Right forelimb (tissue), 1 donor: ENCODE measurements around the gene ARHGEF28.

Experiments
- DNase-seq: peaks from one replicate; pipeline ENCODE4 v3.0.0-alpha.2; 2018

ARHGEF28 gene

GRCh38 chr5:73702534-73702933, 76.5 kb downstream of the ARHGEF28 start:
- no peak for DNase-seq

DNA sequence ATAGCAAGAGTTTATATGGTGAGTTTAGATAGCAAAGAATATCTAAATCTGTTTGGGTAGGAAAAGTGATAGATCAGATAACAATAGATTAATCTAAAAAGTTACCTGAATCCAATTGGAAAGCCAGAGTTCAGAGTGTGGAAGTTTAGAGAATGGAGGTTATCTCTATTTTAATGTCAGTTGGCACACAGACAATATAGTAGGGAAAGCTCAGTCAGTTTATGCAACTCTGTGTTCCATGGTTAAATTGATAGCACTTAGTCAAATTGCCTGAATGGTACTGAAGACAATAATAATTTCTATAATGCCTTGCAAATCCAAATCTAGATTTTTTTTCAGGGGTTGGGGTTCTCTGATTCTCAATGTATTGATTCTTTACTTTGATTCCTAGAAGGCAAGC, 77.0 kb downstream of the ARHGEF28 start:
- no peak for DNase-seq

DNA sequence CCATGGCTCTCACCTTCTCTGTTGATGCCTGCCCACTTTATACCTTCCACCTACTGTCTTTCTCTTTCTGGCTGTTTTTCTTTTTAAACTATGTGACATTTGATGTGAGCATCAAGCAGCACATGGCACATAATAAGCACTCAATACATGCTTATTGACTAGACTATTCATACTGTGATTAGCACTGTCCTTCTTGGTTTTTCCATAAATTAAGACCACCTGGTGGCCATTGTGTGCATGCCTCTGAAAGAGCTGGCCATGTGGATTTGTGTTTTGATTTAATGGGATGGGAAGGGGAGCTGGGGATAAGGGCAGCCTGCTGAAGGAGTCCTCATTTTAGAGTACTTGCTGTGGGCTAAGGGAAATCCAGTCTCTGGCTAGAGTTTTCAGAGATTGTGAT, 79.4 kb downstream of the ARHGEF28 start:
- no peak for DNase-seq

GRCh38 chr5:73706963-73707362, 81.0 kb downstream of the ARHGEF28 start:
- no peak for DNase-seq

- DNase-seq = no peak
Measured at GRCh38 chr5:73709536-73710129, 83.6 kb downstream of the ARHGEF28 start.

GRCh38 chr5:73716284-73716808, 90.3 kb downstream of the ARHGEF28 start:
- no peak for DNase-seq

GRCh38 chr5:73718762-73719161, 92.8 kb downstream of the ARHGEF28 start:
- no peak for DNase-seq

DNA sequence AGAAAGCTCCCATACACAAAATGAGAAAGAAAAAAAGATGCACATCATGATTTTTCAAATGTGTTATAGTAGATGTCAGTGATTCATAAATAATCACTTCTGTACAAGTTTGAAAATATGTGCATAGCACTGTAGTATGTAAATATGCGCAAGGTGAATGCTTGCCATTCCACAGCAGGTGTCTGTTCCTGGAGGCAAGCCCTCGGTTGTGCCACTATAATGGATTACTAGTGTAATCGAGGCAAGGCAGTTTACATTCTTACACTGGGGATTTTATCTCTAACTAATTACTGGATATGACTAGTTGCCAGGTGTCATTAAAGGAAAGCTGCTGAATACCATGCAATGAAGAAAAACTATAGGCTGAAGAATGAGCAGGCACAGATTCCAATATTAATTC, 93.6 kb downstream of the ARHGEF28 start:
- DNase-seq = no peak

DNA sequence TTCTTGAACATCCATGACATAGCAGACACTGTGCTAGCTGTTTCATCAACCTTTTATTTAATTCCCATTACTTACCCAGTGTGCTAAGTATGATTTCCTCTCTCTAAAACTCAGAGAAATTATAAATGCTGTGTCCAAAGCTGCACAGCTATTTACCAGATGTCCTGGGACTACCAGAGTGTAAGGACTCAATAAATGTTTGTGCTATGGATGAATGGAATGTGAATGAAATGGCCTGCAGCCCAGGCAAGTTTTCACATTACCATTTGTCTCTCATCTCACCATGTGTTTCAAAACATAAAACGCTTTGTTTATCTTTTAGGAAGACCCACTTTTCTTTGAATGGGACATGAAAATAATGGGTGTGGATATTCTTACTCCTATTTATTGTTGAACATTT, 96.2 kb downstream of the ARHGEF28 start:
- no peak for DNase-seq

- no peak for DNase-seq
Measured at GRCh38 chr5:73726071-73726470, 100.1 kb downstream of the ARHGEF28 start.

- no peak for DNase-seq
Measured at GRCh38 chr5:73726606-73727231, 100.7 kb downstream of the ARHGEF28 start.

- no peak for DNase-seq
Measured at GRCh38 chr5:73727470-73727869, 101.5 kb downstream of the ARHGEF28 start.

DNA sequence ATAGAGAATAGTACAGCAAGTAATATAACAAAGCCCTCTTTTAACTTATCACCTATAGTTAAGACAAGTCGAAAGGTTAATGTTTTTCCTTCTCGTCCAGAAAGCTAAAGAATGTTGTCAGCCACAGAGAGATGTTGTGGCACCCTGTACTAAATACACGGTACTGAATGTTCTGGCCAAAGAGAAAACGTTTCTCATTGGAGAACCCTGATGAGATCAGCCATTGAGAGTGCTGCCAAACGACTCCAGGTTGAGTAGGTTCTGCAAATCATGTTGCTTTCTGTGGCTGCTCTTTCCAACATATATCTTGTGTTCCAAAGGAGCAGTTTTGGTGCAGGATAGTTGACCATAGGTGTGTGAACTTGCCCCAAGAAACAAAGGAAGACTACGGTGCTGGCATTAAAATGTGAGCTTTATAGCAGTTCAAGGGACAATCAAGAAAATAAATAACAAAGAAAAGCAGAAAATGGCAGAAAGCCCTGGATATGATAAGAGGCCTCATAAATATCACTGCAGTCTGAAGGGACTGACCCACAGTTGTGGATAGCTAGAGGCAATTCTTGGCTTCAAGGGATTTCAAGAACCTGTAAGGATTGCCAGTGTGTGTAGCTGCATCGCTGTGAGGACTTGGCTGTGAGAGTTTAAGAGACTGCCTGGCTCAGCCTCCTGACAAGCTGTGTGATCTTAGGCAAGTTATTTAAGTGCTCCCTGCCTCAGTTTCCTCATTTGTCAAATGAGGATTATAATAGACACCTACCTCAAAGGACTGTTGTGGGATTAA, 102.7 kb downstream of the ARHGEF28 start:
- DNase-seq = no peak

GRCh38 chr5:73729329-73729728, 103.3 kb downstream of the ARHGEF28 start:
- DNase-seq = no peak

DNA sequence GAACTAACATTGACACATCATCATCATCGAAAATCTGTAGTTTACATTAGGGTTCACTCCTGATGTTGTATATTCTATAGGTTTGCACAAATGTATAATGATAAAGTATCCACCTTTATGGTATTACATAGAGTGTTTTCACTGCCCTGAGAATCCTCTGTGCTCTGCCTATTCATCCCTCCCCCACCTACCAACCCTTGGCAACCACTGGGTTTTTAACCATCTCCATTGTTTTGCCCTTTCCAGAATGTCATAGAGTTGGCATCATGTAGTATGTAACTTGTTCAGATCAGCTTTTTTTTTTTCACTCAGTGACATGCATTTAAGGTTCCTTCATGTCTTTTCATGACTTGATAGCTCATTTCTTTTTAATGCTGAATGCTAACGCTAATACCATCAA, 106.0 kb downstream of the ARHGEF28 start:
- no peak for DNase-seq

GRCh38 chr5:73733219-73733618, 107.2 kb downstream of the ARHGEF28 start:
- DNase-seq = no peak

GRCh38 chr5:73735032-73735734, 109.2 kb downstream of the ARHGEF28 start:
- no peak for DNase-seq

DNA sequence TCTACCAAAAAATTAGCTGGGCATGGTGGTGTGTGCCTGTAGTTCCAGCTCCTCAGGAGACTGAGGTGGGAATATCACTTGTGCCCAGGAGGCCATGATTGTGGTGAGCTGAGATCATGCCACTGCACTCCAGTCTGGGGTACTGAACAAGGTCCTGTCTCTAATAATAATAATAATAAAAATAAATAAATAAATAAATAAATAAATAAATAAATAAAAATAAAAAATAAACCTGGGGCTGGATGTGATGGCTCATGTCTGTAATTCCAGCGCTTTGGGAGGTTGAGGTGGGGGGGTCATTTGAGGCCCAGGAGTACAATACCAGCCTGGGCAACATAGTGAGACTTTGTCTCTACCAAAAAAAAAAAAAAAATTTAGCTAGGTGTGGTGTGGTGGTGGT, 113.7 kb downstream of the ARHGEF28 start:
- no peak for DNase-seq

GRCh38 chr5:73740274-73740790, 114.3 kb downstream of the ARHGEF28 start:
- DNase-seq = no peak

DNA sequence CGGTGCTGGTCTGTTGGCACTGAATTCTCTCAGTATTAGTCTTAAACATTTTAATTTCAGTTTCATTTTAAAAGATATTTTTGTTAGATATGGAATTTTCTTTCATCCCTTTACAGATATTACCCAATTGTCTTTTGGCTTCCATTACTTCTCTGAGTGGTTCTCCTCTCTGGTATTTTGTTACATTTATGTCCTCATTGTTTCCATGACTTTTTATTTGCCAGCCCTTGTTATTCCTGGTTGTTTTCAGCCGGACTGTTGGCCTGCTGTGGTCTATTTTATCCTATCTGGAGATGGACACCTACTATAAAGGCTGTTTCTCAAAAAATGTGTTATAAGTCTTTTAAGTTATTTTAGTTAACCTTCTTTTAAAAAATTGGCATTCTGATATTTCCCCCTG, 117.2 kb downstream of the ARHGEF28 start:
- no peak for DNase-seq

GRCh38 chr5:73745836-73746235, 119.8 kb downstream of the ARHGEF28 start:
- DNase-seq = no peak

DNA sequence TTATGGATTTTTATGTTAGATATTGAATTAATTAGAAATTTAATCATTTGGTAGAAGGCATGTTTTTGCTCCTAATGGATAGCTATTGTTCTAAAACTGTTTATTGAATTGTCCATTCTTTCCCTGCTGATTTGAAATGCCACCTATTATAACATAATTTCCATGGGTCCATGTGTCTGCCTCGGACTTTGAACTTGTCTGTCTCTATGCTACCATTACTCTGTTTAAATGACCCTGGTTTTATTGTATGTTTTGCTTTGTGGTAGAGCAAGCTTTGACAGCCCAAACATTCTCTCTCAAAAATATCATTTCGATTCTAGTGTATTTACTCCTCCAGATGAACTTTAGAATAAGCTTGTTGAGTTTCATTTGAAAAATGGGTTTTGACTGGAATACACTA, 120.6 kb downstream of the ARHGEF28 start:
- no peak for DNase-seq
